ENCODE data around the gene PLEKHJ1. TPM values are rescaled to one million over a fixed set of nuclear protein-coding genes. Genes with fewer than 3 reads are reported as not detected.

The PLEKHJ1 gene
- total and polyA plus RNA-seq, 2 of the 8 experiments (the other 6 are each of a cell fraction or from before 2014, with no cell fraction given): 135 to 187 TPM

DNA sequence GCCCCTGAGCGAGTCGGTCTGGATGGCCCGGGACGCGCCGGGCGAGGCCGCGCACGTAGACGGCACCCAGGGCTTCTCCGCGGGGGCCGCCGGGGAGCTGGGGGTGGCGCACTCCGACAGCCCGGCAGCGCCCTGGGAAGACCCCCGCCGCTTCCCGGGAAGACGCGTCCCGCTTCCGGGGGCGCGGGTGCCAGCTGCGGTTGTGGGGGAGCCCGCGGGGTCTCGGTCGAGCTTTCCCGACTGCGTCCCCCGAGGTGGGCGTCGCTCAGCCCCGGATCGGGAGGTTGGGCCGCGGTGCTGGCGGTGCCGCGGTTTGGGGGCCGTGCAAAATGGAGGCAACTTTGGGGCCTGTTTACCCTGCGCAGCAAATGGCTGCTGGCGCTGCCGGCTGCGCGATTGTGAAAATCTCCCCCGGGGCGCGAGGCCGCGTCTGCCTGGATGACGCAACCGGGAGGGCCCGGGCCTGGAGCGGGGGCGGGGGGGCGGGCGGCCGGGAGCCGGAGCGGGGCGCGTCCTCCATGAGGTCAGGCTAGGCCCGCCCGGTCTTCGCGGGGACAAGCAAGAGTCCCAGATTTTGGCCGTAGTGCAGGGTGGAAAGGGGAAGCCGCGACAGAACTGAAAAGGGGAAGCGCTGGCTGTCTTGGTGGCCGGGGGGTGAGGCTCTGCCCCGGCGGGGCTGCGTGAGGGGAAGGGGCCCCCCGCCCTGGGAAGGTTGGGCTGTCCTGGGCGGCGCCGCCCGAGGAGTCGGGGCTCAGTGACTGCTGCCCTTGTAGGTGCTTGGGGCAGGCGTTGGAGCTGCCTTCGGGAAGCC lies 34.5 kb upstream of the PLEKHJ1 start:
- WGBS, 2 experiments (ENCODE audit: extremely low coverage in 1 of 2, insufficient coverage in 1 of 2, insufficient read length in 1 of 2, insufficient replicate concordance in 2 of 2, low coverage in 1 of 2, low lambda C conversion rate in 2 of 2, missing lambda C conversion rate in 1 of 2): 0% methylated on average over 31 of the region's 88 CpGs; no CpG with 5 or more reads in 1 of the 2 experiments
- no peak overlapping the region for H3K4ac ChIP-seq (replicated peaks; ENCODE audit: insufficient read length, low read depth, low read length)
- H3K9me3 ChIP-seq (ENCODE audit: insufficient read depth in 2 of 2, low read depth in 1 of 2, low read length in 1 of 2): no peaks in the 10 kb centered on the region
- no peak overlapping the region for H2BK120ac ChIP-seq (replicated peaks; ENCODE audit: low read depth, low read length)
- H3K4me2 ChIP-seq (ENCODE audit: insufficient read depth in 1 of 2, low read depth in 2 of 2, low read length in 2 of 2): peak overlapping the region; percentile 65 to 73
- H2AFZ ChIP-seq (ENCODE audit: low read length): no peak overlapping the region
- peaks cover 3 to 23% (median 9%) of the 10 kb centered on the region in 4 experiments; a peak in 5 of 8 replicates for H3K36me3 ChIP-seq (ENCODE audit: control insufficient read depth in 2 of 4, insufficient read depth in 4 of 4, low read length in 3 of 4)
- H3K23me2 ChIP-seq (ENCODE audit: low read depth, low read length): peaks cover 5% of the 10 kb centered on the region; the same call in 1 of the 2 replicates
- FAIRE-seq (no peak), DNase-seq (ENCODE audit: low read depth in 1 of 2, low spot score in 2 of 2) (no peak)
- H4K5ac ChIP-seq (ENCODE audit: insufficient read length, low read depth, low read length): peak overlapping the region; percentile 67
- H3K18ac ChIP-seq (ENCODE audit: extremely low read depth, low read length): peak overlapping the region; percentile 71
- no peak overlapping the region for H2BK20ac ChIP-seq (ENCODE audit: low read length)
- H3K4me3 ChIP-seq (ENCODE audit: extremely low read depth in 1 of 4, insufficient read depth in 2 of 4, low read depth in 3 of 4, low read length in 4 of 4): peak overlapping the region; percentile 87 to 100 (median 94)
- H3K23ac ChIP-seq (ENCODE audit: insufficient read length): no peak overlapping the region
- peak overlapping the region; percentile 88 to 95 (median 90) for H3K9ac ChIP-seq (replicated peaks in 1 of 4; ENCODE audit: extremely low read depth in 1 of 4, low read depth in 3 of 4, low read length in 3 of 4)
- H2BK15ac ChIP-seq (ENCODE audit: low read length): no peak overlapping the region
- H4K20me1 ChIP-seq (replicated peaks in 1 of 2; ENCODE audit: control insufficient read depth in 1 of 2, insufficient read depth in 2 of 2, low read length in 2 of 2): peaks cover 22 to 30% of the 10 kb centered on the region in 2 experiments
- peak overlapping the region; percentile 76 for H3K27ac ChIP-seq (ENCODE audit: low read depth, low read length)
- no peak overlapping the region for H3K14ac ChIP-seq (ENCODE audit: insufficient read length)
- peaks cover 3% of the 10 kb centered on the region; the same call in 1 of the 2 replicates for H3K79me1 ChIP-seq (ENCODE audit: low read depth, low read length)
- ChIA-PET CTCF (ENCODE audit: partially characterized antibody) (interaction anchor here (1.2 to 5.3 kb wide), 3 partner anchors 8 to 45 kb away, joined by 3 to 35 read pairs (median 12); no protein-coding TSS in a partner anchor), POLR2A (ENCODE audit: partially characterized antibody) (interaction anchor here (0.6 to 23.4 kb wide), 34 partner anchors 9 to 333 kb away, joined by 3 to 330 read pairs (median 5); partner anchors contain the start of genes AMH, DOT1L, JSRP1 and PLEKHJ1)
- no peak overlapping the region for H2BK12ac ChIP-seq (ENCODE audit: low read depth, low read length)
- no peaks in the 10 kb centered on the region for H3K27me3 ChIP-seq (replicated peaks in 1 of 4; ENCODE audit: control insufficient read depth in 3 of 4, extremely low read depth in 1 of 4, insufficient read depth in 3 of 4, low read length in 3 of 4)
- H4K8ac ChIP-seq (ENCODE audit: extremely low read depth, insufficient read depth, low read length): peak overlapping the region; percentile 88
- peaks cover 0 to 20% (median 7%) of the 10 kb centered on the region in 4 experiments; a peak in 5 of 7 replicates for H3K4me1 ChIP-seq (replicated peaks in 1 of 4; ENCODE audit: control insufficient read depth in 3 of 4, insufficient read depth in 4 of 4, low read length in 3 of 4)
- peak overlapping the region; percentile 78 for H2BK5ac ChIP-seq (ENCODE audit: low read depth, low read length)
- H2AK5ac ChIP-seq (ENCODE audit: low read depth, low read length): no peak overlapping the region
- peak overlapping the region; percentile 59 for H3K56ac ChIP-seq (replicated peaks; ENCODE audit: insufficient read length, low read depth, low read length)
- H4K91ac ChIP-seq (replicated peaks; ENCODE audit: insufficient read length, low read length): no peak overlapping the region
- peaks cover 20 to 40% of the 10 kb centered on the region in 2 experiments; a peak in 3 of 4 replicates for H3K79me2 ChIP-seq (ENCODE audit: control insufficient read depth in 1 of 2, insufficient read depth in 2 of 2, low read length in 2 of 2)
- TF ChIP-seq, protein P1, sequence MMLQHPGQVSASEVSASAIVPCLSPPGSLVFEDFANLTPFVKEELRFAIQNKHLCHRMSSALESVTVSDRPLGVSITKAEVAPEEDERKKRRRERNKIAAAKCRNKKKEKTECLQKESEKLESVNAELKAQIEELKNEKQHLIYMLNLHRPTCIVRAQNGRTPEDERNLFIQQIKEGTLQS (IDR thresholded peaks at IDR 0.05; ENCODE audit: insufficient read depth, low read depth, low read length): peak; percentile 16; the same call in 1 of the 2 replicates
- TF ChIP-seq CREB1 (IDR thresholded peaks at IDR 0.05): 0 out of 2 replicates have a peak, but pooled peaks have one; percentile 18
- TF ChIP-seq HDAC2 (IDR thresholded peaks at IDR 0.05; ENCODE audit: borderline replicate concordance in 1 of 2, low read depth in 2 of 2, low read length in 2 of 2): no peak
- no peak for TF ChIP-seq CBX8 (IDR thresholded peaks at IDR 0.05; ENCODE audit: borderline replicate concordance, low read depth, low read length)
- peak; percentile 46; the same call in 1 of the 2 replicates for TF ChIP-seq TAF1 (IDR thresholded peaks at IDR 0.05; ENCODE audit: low read depth, low read length)
- no peak for TF ChIP-seq NRF1 (IDR thresholded peaks at IDR 0.05; ENCODE audit: low read depth, low read length)
- peak; percentile 81 for TF ChIP-seq CEBPB (IDR thresholded peaks at IDR 0.05; ENCODE audit: low read depth, low read length)
- TF ChIP-seq SIN3A (conservative IDR thresholded peaks at IDR 0.05 in 1 of 2, IDR thresholded peaks at IDR 0.05 in 1 of 2; ENCODE audit: low read depth in 1 of 2, low read length in 2 of 2): peak in 1 of 2 experiments; percentile 71; a peak in 2 of 4 replicates
- no peak for TF ChIP-seq RFX5 (IDR thresholded peaks at IDR 0.05; ENCODE audit: borderline replicate concordance, low read depth, low read length)
- TF ChIP-seq TAF7 (optimal IDR thresholded peaks at IDR 0.05; ENCODE audit: borderline replicate concordance, low read depth, low read length): peak; percentile 41
